Ectodermal cell (in vitro differentiated cells): ENCODE results near the gene ZNF236.
"Not testable (repeated sequence)": the region's sequence is repeated elsewhere in the genome, so short reads cannot be mapped to it uniquely, and the experiment has no call there.

Experiments used
- H3K27ac ChIP-seq: 2 replicates; pipeline ENCODE4 v1.7.0; 2013; ENCODE audit warnings: mild to moderate bottlenecking, low read depth, low read length; ENCODE audit not compliant: insufficient read depth, poor library complexity, severe bottlenecking
- H3K27me3 ChIP-seq: 2 replicates; pipeline ENCODE4 v1.7.0; 2013; ENCODE audit warnings: mild to moderate bottlenecking, low read length; ENCODE audit not compliant: insufficient read depth, control insufficient read depth, poor library complexity, severe bottlenecking
- H3K36me3 ChIP-seq: one replicate; pipeline ENCODE4 v1.7.0; 2013; ENCODE audit warnings: low read length; ENCODE audit not compliant: control insufficient read depth, insufficient read depth
- H3K4me1 ChIP-seq: one replicate; pipeline ENCODE4 v1.7.0; 2013; ENCODE audit warnings: low read length; ENCODE audit not compliant: control insufficient read depth, insufficient read depth
- H3K4me3 ChIP-seq: 2 replicates; pipeline ENCODE4 v1.7.0; 2013; ENCODE audit warnings: low read depth, low read length, control low read depth; ENCODE audit not compliant: insufficient read depth
- H3K9me3 ChIP-seq: 2 replicates; pipeline ENCODE4 v1.7.0; 2013; ENCODE audit warnings: mild to moderate bottlenecking, low read length, moderate library complexity; ENCODE audit not compliant: control insufficient read depth
- WGBS, 2 experiments: methylation state at CpG; one replicate each; pipeline ENCODE4 v1.1.7; 2013; ENCODE audit warnings: missing lambda C conversion rate in 2 of 2; 5-methylcytosine and 5-hydroxymethylcytosine counted together

The ZNF236 gene

GRCh38 chr18:76985156-76985950 lies 163.0 kb downstream of the ZNF236 start:
- no peaks in the 10 kb centered on the region for H3K27me3 ChIP-seq
- 94 to 96% methylated on average over 27 of the region's 27 CpGs for WGBS, 2 experiments
- H3K9me3 ChIP-seq, result no peaks in the 10 kb centered on the region
- peaks cover 14% of the 10 kb centered on the region for H3K4me1 ChIP-seq
- H3K4me3 ChIP-seq, result no peak overlapping the region
- H3K27ac ChIP-seq, result no peak overlapping the region
- no peaks in the 10 kb centered on the region for H3K36me3 ChIP-seq

- H3K27me3 ChIP-seq, result no peaks in the 10 kb centered on the region
- no peaks in the 10 kb centered on the region for H3K9me3 ChIP-seq
- H3K4me1 ChIP-seq, result peaks cover 8% of the 10 kb centered on the region
- no peak overlapping the region for H3K27ac ChIP-seq
- no peak overlapping the region for H3K4me3 ChIP-seq
- WGBS, 2 experiments, result 98% methylated on average over 9 of the region's 9 CpGs
- no peaks in the 10 kb centered on the region for H3K36me3 ChIP-seq
Measured at GRCh38 chr18:76985951-76986236, 163.5 kb downstream of the ZNF236 start.

GRCh38 chr18:76986406-76986805 lies 164.0 kb downstream of the ZNF236 start:
- no peaks in the 10 kb centered on the region for H3K9me3 ChIP-seq
- 92 to 96% methylated on average over 7 of the region's 7 CpGs for WGBS, 2 experiments
- H3K4me1 ChIP-seq, result peaks cover 7% of the 10 kb centered on the region
- no peaks in the 10 kb centered on the region for H3K36me3 ChIP-seq
- no peaks in the 10 kb centered on the region for H3K27me3 ChIP-seq
- no peak overlapping the region for H3K4me3 ChIP-seq
- no peak overlapping the region for H3K27ac ChIP-seq

- Histone ChIP-seq H3K36me3 (no peaks in the 10 kb centered on the region), H3K9me3 (no peaks in the 10 kb centered on the region), H3K27ac (no peak overlapping the region), H3K27me3 (no peaks in the 10 kb centered on the region), H3K4me3 (no peak overlapping the region), H3K4me1 (peaks cover 5% of the 10 kb centered on the region)
- whole genome bisulfite sequencing, 2 experiments, result 92% methylated on average over 27 of the region's 27 CpGs
Measured at GRCh38 chr18:76988031-76988826, 165.9 kb downstream of the ZNF236 start.

- 95% methylated on average over 29 of the region's 29 CpGs for WGBS, 2 experiments
- Histone ChIP-seq H3K27ac (no peak overlapping the region), H3K9me3 (no peaks in the 10 kb centered on the region), H3K36me3 (no peaks in the 10 kb centered on the region), H3K4me1 (peaks cover 5% of the 10 kb centered on the region), H3K27me3 (no peaks in the 10 kb centered on the region), H3K4me3 (no peak overlapping the region)
Measured at GRCh38 chr18:76988827-76989646, 166.7 kb downstream of the ZNF236 start.

- H3K4me1 ChIP-seq, result peaks cover 5% of the 10 kb centered on the region
- 94 to 96% methylated on average over 28 of the region's 28 CpGs for WGBS, 2 experiments
- H3K4me3 ChIP-seq, result no peak overlapping the region
- H3K27me3 ChIP-seq, result no peaks in the 10 kb centered on the region
- H3K36me3 ChIP-seq, result no peaks in the 10 kb centered on the region
- H3K9me3 ChIP-seq, result no peaks in the 10 kb centered on the region
- no peak overlapping the region for H3K27ac ChIP-seq
Measured at GRCh38 chr18:76989647-76990190, 167.4 kb downstream of the ZNF236 start.

GRCh38 chr18:76990343-76991020 lies 168.1 kb downstream of the ZNF236 start:
- not testable (repeated sequence) for H3K27ac ChIP-seq, H3K9me3 ChIP-seq, H3K27me3 ChIP-seq, H3K4me3 ChIP-seq, H3K36me3 ChIP-seq, H3K4me1 ChIP-seq
- 83 to 84% methylated on average over 8 of the region's 8 CpGs for whole genome bisulfite sequencing, 2 experiments

GRCh38 chr18:76991021-76991688 lies 168.8 kb downstream of the ZNF236 start:
- Histone ChIP-seq H3K9me3 (no peaks in the 10 kb centered on the region), H3K4me1 (peaks cover 5% of the 10 kb centered on the region), H3K4me3 (no peak overlapping the region), H3K27ac (no peak overlapping the region), H3K27me3 (no peaks in the 10 kb centered on the region), H3K36me3 (no peaks in the 10 kb centered on the region)
- 87 to 88% methylated on average over 20 of the region's 20 CpGs for WGBS, 2 experiments

- no peaks in the 10 kb centered on the region for H3K9me3 ChIP-seq
- no peaks in the 10 kb centered on the region for H3K27me3 ChIP-seq
- H3K27ac ChIP-seq, result no peak overlapping the region
- no peak overlapping the region for H3K4me3 ChIP-seq
- peaks cover 18% of the 10 kb centered on the region for H3K4me1 ChIP-seq
- WGBS, 2 experiments, result 62 to 67% methylated on average over 17 of the region's 17 CpGs
- no peaks in the 10 kb centered on the region for H3K36me3 ChIP-seq
Measured at GRCh38 chr18:76992226-76993084, 170.1 kb downstream of the ZNF236 start.
